Transverse colon (tissue), 3 donors: ENCODE results near the gene CHST11.

ENCODE experiments used
- CTCF ChIP-seq, 5 experiments: fragments of 200-600 bp in 3 of 5; fragments of 450-650 bp in 2 of 5; sonication (generic) in 3 of 5; IDR thresholded peaks; 1 replicate in 2 of 5; 2 replicates in 3 of 5; pipeline ENCODE4 v1.5.1; 2016 to 2017; ENCODE audit warnings: antibody characterized with exemption in 5 of 5, inconsistent platforms in 3 of 5, mild to moderate bottlenecking in 2 of 5, moderate library complexity in 1 of 5
- POLR2A ChIP-seq: fragments of 450-650 bp; IDR thresholded peaks from one replicate; pipeline ENCODE4 v1.6.1; 2016; ENCODE audit warnings: antibody characterized with exemption, mild to moderate bottlenecking, moderate library complexity

GRCh38 chr12:104667139-104667538 is 210.4 kb downstream of the CHST11 start:
- TF ChIP-seq CTCF (IDR thresholded peaks at IDR 0.05) (no peak), POLR2A (no peak)
